Posterior vena cava (tissue), 2 donors: ENCODE data around the gene NDUFA8. TPM values are rescaled to one million over a fixed set of nuclear protein-coding genes. Genes with fewer than 3 reads are reported as not detected.
A peak's percentile ranks its signal among the peaks of the same experiment; 100 is the strongest.

Experiments used
- DNase-seq: peaks from one replicate; pipeline ENCODE4 v3.0.0-alpha.2; 2020; ENCODE audit warnings: low spot score
- intact Hi-C, 2 donors: fragments of 100-400 bp; cut with DNase I; formaldehyde crosslinking; loops; one replicate each; pipeline versions ENCODE4 v1.14.1 to v1.14.2; 2022 to 2023
- total RNA-seq, 2 donors: library from RNA; stranded (reverse); fragmentation: NEBNext Ultra II Directional; extraction: Animal tissue kit (Norgen Biotek cat#: 25700); gene quantifications; one replicate each; pipeline ENCODE4 v1.2.1, GENCODE V29; 2021
- donor health status: DM: yes; HTN: yes; CAD: no.
- donor health status: DM: yes; HTN: yes; CAD: no.

Gene NDUFA8
- total RNA-seq, 2 donors from 2014 or later, result 36.5 to 38.2 TPM

- intact Hi-C loops, result no loop called here
- peak; percentile 73 for DNase-seq
These were observed 31.2 kb upstream of the NDUFA8 start for GRCh38 chr9:122190597-122191381.

- intact Hi-C loops, result no loop called here
- peak; percentile 19 for DNase-seq
These were observed 28.8 kb upstream of the NDUFA8 start for GRCh38 chr9:122188369-122188768.

GRCh38 chr9:122186777-122187470 is 27.3 kb upstream of the NDUFA8 start:
- intact Hi-C loops, result no loop called here
- peak; percentile 35 for DNase-seq

- peak; percentile 53 for DNase-seq
- intact Hi-C loops, result no loop called here
These were observed 26.7 kb upstream of the NDUFA8 start for GRCh38 chr9:122186301-122186700.

GRCh38 chr9:122184551-122184950 is 25.0 kb upstream of the NDUFA8 start:
- intact Hi-C loops, result no loop called here
- DNase-seq, result no peak

- intact Hi-C loops, result no loop called here
- DNase-seq, result no peak
These were observed 23.9 kb upstream of the NDUFA8 start for GRCh38 chr9:122183501-122183900.

GRCh38 chr9:122180633-122181032 is 21.1 kb upstream of the NDUFA8 start:
- no peak for DNase-seq
- intact Hi-C loops, result no loop called here

GRCh38 chr9:122179690-122180074 is 20.1 kb upstream of the NDUFA8 start:
- no peak for DNase-seq

GRCh38 chr9:122179054-122179689 is 19.6 kb upstream of the NDUFA8 start:
- intact Hi-C loops, result no loop called here
- DNase-seq, result no peak

More at GRCh38 chr9:122179690-122180074, 20.1 kb upstream of the NDUFA8 start:
- intact Hi-C loops, result no loop called here

GRCh38 chr9:122176916-122177315 is 17.3 kb upstream of the NDUFA8 start:
- intact Hi-C loops, result no loop called here
- DNase-seq, result no peak

- DNase-seq, result no peak
- intact Hi-C loops, result no loop called here
These were observed 14.1 kb upstream of the NDUFA8 start for GRCh38 chr9:122173670-122174069.

- no peak for DNase-seq
- intact Hi-C loops, result no loop called here
These were observed 12.6 kb upstream of the NDUFA8 start for GRCh38 chr9:122172131-122172530.

GRCh38 chr9:122168356-122168755 is 8.8 kb upstream of the NDUFA8 start:
- intact Hi-C loops, result no loop called here
- DNase-seq, result no peak

GRCh38 chr9:122164286-122164685 is 4.7 kb upstream of the NDUFA8 start:
- DNase-seq, result no peak
- intact Hi-C loops, result no loop called here

- intact Hi-C loops, result no loop called here
- DNase-seq, result no peak
These were observed 2.8 kb upstream of the NDUFA8 start for GRCh38 chr9:122162415-122162814.

- intact Hi-C loops, result no loop called here
- DNase-seq, result no peak
These were observed 307 bp upstream of the NDUFA8 start for GRCh38 chr9:122159925-122160246.

- no peak for DNase-seq
- intact Hi-C loops, result no loop called here
These were observed 1.4 kb downstream of the NDUFA8 start for GRCh38 chr9:122158202-122158601.

GRCh38 chr9:122155796-122156195 is 3.8 kb downstream of the NDUFA8 start:
- no peak for DNase-seq
- intact Hi-C loops, result no loop called here

GRCh38 chr9:122151267-122151828 is 8.2 kb downstream of the NDUFA8 start:
- intact Hi-C loops, result no loop called here
- no peak for DNase-seq

- intact Hi-C loops, result no loop called here
These were observed 14.1 kb downstream of the NDUFA8 start for GRCh38 chr9:122145592-122145863.

More at GRCh38 chr9:122145592-122145863, 14.1 kb downstream of the NDUFA8 start:
- DNase-seq, result no peak
